ENCODE measurements around the gene MT2A. TPM values are rescaled to one million over a fixed set of nuclear protein-coding genes. Genes with fewer than 3 reads are reported as not detected.
A peak's percentile ranks its signal among the peaks of the same experiment; 100 is the strongest.

MT2A gene
- total RNA-seq (100 to 1,000 TPM in 2 of 4 donors, 10 to 100 TPM in 2; 37.5 to 161 (median 96.0) TPM), polyA plus RNA-seq (100 to 1,000 TPM; 320 to 968 (median 400) TPM)

GRCh38 chr16:56608043-56608875, at the start of gene MT2A:
Gene MT2A, plus strand, starts transcription at chr16:56608584. Its CDS starts 72 bp downstream, at chr16:56608656.
- H3K27me3 ChIP-seq = no peaks in the 10 kb centered on the region
- no peaks in the 10 kb centered on the region for H3K9me3 ChIP-seq
- intact Hi-C loops (cut with DNase I) = loop anchor here (1.0 to 10.0 kb wide), 5 partner anchors 17 to 327 kb away; partner anchors contain the start of genes AMFR, HERPUD1, MT1E and MT1X
- TF ChIP-seq POLR2A (IDR thresholded peaks at IDR 0.05) (peak; percentile 67 to 88), POLR2AphosphoS5 (IDR thresholded peaks at IDR 0.05) (peak; percentile 95 to 97 (median 96)), CTCF (IDR thresholded peaks at IDR 0.05) (no peak), EP300 (IDR thresholded peaks at IDR 0.05) (peak; percentile 5 to 87 (median 40))
- H3K4me3 ChIP-seq = peak within 1 kb of the TSS; percentile 47 to 62 (median 54)
- WGBS, 2 donors = 5 to 9% methylated on average over 62 of the region's 62 CpGs
- H3K4me1 ChIP-seq = peaks cover 0 to 44% (median 44%) of the 10 kb centered on the region in 4 donors
- DNase-seq = peak; percentile 98
- peak within 1 kb of the TSS; percentile 86 to 93 (median 89) for H3K27ac ChIP-seq
- no peaks in the 10 kb centered on the region for H3K36me3 ChIP-seq

- intact Hi-C loops (cut with DNase I) = no loop called here
- H3K27ac ChIP-seq = no peak overlapping the region
- no peaks in the 10 kb centered on the region for H3K36me3 ChIP-seq
- H3K9me3 ChIP-seq = no peaks in the 10 kb centered on the region
- peaks cover 0 to 3% (median 3%) of the 10 kb centered on the region in 3 donors for H3K27me3 ChIP-seq
- no peak overlapping the region for H3K4me3 ChIP-seq
- no peak for DNase-seq
- no peaks in the 10 kb centered on the region for H3K4me1 ChIP-seq
- WGBS, 2 donors = 93 to 96% methylated on average over 4 of the region's 4 CpGs
- TF ChIP-seq POLR2A (IDR thresholded peaks at IDR 0.05) (no peak), EP300 (IDR thresholded peaks at IDR 0.05) (no peak), CTCF (IDR thresholded peaks at IDR 0.05) (no peak), POLR2AphosphoS5 (IDR thresholded peaks at IDR 0.05) (no peak)
Observed at GRCh38 chr16:56559109-56559508, 49.3 kb upstream of the MT2A start.

- no peak for DNase-seq
- TF ChIP-seq POLR2AphosphoS5 (IDR thresholded peaks at IDR 0.05) = no peak
- no peak for TF ChIP-seq EP300 (IDR thresholded peaks at IDR 0.05)
- TF ChIP-seq CTCF (IDR thresholded peaks at IDR 0.05) = no peak
- TF ChIP-seq POLR2A (IDR thresholded peaks at IDR 0.05) = no peak
- no peaks in the 10 kb centered on the region for H3K36me3 ChIP-seq
- intact Hi-C loops (cut with DNase I) = no loop called here
- H3K27me3 ChIP-seq = peaks cover 0 to 4% (median 3%) of the 10 kb centered on the region in 3 donors
- no peaks in the 10 kb centered on the region for H3K4me1 ChIP-seq
- H3K27ac ChIP-seq = no peak overlapping the region
- H3K4me3 ChIP-seq = no peak overlapping the region
- 27 to 58% methylated on average over 1 of the region's 1 CpG for WGBS, 2 donors
- H3K9me3 ChIP-seq = no peaks in the 10 kb centered on the region
Observed at GRCh38 chr16:56560447-56560846, 47.9 kb upstream of the MT2A start.

GRCh38 chr16:56561126-56561525, 47.3 kb upstream of the MT2A start:
- Histone ChIP-seq H3K4me3 (no peak overlapping the region), H3K36me3 (no peaks in the 10 kb centered on the region), H3K9me3 (no peaks in the 10 kb centered on the region), H3K27me3 (peaks cover 0 to 6% (median 3%) of the 10 kb centered on the region in 3 donors), H3K4me1 (no peaks in the 10 kb centered on the region), H3K27ac (no peak overlapping the region)
- no peak for DNase-seq
- intact Hi-C loops (cut with DNase I) = no loop called here
- no peak for TF ChIP-seq POLR2A (IDR thresholded peaks at IDR 0.05)
- TF ChIP-seq CTCF (IDR thresholded peaks at IDR 0.05) = no peak
- no peak for TF ChIP-seq EP300 (IDR thresholded peaks at IDR 0.05)
- no peak for TF ChIP-seq POLR2AphosphoS5 (IDR thresholded peaks at IDR 0.05)
- 89 to 98% methylated on average over 1 of the region's 1 CpG for WGBS, 2 donors

Data from sigmoid colon (tissue), 7 donors.